ENCODE measurements around the gene TWIST1.

The TWIST1 gene

DNA sequence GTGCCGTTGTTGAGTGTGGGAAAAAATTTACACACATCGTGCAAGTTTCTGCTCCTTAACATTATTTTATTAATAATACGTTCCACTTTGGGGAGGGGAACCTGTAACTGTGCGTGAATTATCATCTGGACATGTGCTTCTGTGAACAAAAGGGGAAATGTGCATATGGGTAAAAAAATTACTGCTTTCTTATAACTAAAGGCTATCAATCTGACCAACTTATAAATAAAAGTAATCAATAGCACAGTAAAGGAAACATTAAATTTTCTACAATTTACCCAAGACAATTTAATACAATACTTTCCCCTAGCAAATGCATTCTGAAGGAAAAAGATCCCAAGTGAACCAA is 4.5 kb downstream of the TWIST1 start:
- DNase-seq, result no peak

DNA sequence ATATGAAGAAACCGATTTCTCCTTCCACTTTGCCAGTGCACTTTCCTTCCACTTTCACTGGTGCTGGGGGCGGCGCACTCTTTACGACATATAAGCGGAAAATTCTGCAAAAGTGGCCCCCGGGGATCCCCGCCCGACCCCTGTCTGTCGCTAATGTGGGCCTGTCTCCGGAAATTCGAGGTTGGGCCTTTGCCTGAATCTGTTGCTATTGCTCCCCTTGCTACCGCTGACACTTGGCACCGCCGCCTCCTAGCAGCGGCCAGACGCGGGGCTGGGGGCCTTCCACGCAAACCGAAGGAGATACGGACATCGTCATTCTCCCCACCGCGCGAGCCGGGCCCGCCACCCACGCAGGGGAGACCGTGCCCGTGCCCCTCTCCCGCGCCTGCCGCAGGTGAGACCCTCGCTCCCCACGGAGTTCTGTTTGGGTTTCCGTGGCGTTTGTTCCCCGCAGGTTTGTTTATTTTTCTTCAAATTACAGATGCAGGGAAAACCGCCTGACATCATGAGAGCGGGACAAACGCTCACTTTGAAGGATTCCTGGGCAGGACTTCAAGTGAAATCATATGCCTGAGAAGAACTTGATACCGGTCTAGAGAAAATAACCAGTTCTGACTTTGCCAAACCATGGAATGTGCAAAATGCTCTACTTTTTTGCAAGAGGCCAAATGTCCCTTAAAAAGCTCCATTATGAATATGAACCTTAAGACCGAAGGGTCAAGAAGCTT is 5.0 kb downstream of the TWIST1 start:
- DNase-seq, result no peak

DNA sequence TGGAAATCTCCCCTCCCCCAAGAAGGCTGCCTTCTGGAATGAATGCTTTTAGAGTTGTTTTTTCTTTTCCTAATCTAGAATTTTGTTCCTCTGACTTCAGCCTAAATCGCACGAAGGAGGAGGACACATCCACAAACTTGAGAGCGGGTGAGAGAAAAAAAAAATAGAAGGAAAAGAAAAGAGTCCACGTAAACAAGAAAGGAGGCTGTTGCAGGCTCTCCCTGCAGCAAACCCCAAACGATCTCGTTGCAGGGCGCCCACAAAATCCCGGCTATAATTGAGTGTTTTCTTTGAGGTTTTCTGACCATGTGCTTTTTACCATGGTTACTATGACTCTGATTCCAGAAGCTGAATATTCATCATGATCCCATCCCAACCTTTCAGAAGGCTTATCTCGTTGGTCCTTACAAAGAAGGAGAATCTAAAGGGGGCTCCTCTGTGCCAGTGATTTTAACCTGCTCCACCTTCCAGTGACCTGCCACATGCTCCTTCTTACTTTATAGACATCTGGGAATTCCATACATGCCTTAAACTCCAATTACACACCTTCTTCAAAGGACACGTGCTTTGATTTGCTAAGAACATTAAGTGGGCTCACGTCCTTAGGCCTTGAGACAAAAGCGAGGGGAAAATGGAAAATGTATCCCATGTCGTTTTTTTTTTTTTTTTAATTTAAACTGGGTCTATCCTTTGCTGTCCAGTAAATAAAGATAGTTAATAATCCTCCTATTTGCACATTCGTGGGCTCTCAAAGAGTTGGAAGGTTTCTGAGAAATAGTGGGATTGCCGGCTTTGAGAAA is 5.8 kb downstream of the TWIST1 start:
- no peak for DNase-seq

DNA sequence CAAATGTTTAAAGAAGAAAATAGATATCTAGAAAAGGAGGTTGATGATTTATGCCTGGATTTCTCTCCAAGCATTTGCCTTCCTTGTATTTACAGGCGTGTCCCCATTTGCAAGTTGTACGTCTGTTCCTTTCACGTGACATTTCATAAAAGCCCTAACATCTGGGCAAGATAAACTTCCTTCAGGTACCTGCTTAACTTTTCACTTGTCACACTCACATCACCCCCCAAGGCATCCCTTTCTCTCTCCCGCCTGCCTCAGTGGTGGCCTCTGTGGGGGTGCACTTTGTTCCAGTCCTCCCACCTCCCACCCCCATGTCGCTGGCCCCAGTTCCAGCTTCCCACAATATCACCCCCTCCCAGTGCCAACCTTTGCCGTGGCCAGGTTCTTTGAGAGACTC is 6.7 kb downstream of the TWIST1 start:
- no peak for DNase-seq

DNA sequence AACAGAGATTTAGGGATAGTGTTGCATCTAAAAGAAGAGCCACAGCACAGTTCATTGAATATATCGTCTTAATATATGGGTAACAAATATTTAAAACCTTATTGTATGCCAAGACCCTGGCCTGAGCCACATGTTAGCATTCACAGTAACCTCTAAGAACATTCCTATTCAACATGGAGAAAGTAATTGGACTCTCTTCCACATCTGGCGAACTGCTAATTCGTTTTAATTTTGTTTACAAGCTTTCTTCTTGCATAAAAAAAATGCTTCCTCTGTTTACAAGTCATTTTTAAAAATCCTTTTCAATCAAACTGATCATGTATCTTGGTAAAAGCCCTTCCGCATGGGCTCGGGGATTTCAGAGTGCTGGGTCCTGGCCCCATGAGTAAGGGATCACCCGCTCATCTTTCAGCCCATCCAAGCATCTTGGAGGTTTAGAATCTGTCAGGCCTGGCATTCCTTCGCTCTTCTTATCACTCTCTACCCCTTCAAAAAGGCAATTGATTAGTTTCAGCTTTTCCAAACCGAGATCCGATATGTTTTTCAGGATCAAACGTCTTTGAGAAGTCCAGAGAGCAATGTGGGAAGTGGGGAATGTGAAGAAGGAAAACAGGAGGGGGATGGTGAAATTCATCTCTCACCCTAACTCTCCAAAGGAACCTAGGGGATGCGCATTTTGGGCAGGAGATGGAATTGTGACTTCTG is 7.3 kb downstream of the TWIST1 start:
- no peak for DNase-seq

DNA sequence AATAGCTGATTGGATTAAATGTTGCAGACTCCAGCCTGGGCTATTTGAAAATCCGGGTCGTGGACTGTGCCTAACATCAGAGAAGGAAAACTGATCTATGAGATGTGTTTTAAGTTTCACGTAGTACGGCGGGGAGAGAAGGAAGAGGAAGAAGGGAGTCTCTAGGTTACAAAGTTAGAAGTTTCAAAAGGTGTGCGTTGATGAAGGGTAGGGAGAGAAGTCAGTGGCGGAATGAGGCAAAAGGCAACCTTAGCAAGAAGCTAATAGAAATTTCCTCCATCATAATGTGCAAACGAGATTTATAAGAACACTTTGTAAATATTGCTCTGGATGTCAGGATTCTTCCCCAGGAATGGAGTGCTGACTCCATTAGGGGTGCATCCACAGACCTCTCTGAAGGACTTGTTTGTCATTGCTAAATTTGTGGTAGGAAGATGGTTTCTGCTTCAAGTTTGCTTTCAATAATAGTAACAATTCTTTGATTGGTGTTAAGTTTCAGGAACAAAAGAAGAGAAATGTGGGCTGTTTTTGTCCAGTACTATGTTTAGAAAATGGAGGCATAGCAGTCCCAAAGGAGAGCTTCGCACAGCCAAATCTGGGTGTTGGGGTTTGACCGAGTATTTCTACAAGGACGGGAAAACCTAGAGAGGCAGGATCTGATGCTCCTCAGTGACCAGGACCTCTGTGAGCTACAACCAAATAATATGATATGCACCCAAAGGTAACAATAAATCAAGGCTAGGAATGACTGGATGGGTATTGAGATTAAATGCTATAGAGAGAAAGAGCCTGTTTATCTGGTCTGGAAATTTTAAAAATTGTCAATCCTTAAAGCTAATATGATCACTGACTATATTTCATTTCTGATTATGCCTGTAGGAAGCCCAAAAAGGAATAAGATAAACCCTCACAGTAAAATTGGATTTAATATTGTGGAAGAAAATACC is 8.2 kb downstream of the TWIST1 start:
- no peak for DNase-seq

DNA sequence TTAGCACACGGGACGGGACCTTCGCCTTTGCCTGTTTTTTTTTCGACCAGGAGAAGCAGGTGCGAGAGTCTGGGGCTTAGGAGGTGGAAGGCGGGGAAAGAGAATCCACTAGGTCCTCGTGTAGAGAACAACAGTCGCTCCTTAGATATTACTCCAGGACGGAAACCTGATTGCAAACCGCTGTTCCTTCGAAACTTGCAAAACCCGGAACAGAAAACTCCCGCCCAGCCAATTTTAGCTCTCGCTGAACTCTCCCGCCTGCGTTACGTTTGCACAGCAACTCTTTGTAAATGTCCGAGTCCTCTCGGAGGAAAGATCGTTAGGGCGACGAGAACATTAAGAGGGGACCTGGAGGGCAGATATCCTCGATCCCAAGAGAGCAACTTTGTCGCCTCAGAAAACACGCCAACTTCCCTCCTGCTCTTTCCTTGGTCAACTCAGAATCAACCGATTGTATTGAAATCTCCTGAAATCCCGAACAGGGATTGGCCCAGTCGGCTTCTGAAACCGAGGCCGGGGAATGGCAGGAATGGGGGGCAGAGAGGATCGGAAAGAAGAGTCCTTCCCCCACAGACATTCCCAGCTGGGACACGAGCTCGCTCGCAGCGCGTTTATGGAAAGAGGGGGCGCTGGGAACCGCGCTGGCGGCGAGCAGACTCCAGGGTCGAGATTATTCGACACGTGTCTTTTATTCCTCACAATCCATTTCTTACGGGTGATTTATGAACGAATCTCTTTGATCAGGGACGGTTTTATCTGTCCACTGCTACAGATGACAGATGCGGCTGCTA is 9.9 kb downstream of the TWIST1 start:
- peak; percentile 55 for DNase-seq

DNA sequence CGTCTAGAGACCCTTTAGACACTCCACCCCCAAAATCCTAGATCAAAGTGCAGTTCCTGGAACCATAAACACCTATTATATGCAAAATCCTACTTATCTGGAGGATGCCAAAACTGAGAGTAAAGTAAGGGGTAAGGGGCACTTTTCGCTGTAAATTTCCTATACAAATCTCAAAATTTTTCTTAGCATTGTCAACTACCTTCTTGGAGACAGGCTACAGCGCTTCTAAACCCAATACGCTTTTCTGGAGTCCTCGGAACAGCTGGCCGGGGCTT is 10.4 kb downstream of the TWIST1 start:
- no peak for DNase-seq

DNA sequence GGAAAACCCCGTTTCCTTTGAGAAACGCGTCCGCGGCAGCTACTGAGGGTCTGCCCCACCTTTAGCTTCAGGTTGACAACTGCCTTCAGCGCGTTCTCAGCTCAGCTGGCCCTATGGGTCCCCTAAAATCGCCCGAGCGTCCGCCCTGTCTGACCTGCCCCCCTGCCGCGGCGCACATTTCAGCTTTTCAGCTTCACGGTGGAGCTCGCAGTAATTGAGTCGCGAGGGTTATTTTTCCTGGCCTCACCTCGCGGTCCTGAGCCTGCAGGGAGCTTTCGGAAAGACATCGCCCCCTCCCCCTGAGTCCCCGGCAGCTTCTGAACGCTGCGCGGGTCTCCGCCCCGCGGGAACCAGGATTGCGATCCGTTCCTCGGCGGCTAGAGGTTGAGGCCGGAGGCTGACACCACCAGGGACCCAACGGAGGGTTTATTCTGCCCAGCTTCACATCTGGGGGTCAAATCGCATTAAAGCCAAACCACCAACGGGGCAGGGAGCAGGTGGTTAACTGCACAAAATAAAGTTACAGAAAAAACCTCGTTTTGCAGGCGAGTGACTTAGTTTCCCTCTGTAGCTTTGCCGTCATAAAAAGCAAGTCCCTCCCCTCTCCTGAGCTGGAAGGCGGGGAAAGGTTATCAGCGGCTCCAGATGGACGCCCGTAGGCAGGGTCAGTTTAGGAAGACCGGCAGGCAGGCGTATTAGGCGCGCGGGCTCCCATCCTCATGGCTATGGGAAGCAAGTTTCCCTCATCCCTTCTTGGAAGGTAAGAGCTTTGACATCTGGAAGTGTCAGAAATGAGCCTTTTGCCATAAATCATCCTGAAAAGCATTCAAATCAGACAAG is 11.0 kb downstream of the TWIST1 start:
- peak; percentile 42 for DNase-seq

DNA sequence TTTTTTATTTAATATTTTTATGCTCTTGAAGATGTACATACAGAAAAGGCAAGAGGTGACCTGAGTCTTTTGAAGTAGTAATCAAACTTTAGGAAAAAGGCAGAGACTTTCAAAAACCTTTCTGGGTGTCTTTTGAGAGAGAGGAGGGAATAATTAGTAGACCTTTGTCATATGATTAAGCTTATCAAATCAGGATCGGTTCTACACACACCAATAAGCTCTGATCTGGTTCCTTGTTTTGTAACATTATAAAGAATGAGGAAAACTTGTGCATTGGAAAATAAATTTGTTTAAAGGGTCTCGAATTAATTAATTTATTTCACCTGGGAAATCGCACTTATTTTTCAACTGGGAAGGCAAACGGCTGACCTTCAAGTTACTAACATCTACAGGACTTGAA is 11.9 kb downstream of the TWIST1 start:
- no peak for DNase-seq

DNA sequence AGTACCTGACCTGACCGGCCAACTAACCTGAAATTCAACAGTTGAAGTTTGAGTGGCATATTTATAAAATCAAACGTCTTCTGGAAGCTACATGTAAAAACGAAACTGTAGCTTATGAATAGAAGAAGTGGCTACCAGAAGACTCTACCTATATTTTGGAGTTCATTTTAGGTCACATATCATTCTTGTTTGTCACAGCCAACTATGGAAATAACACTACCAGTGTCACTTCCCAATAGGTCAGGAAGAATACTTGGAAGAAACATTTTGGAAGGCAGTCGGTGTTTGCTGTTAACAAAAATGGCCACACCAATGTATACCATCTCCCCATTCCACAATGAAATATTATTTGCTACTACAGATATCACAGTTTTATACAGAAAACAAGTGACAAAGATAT is 12.6 kb downstream of the TWIST1 start:
- DNase-seq, result no peak

DNA sequence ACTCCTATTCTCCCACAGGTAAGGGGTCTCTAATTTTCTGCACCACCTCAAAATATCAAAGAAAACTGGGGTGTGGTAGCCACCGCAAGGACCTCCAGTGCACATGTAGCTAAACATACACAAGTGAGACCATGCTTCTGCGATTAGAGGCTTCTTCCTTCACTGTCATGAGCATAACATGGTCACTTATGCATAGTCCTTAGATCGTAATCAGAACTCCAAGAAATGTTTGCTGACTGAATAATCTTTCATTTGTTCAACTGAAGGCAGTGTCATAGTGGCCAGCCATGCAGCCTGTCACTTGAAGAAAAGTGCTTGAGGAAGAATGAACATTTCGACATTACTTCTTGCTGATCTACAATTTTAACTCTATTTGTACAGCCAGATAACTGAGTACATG is 14.6 kb downstream of the TWIST1 start:
- no peak for DNase-seq

DNA sequence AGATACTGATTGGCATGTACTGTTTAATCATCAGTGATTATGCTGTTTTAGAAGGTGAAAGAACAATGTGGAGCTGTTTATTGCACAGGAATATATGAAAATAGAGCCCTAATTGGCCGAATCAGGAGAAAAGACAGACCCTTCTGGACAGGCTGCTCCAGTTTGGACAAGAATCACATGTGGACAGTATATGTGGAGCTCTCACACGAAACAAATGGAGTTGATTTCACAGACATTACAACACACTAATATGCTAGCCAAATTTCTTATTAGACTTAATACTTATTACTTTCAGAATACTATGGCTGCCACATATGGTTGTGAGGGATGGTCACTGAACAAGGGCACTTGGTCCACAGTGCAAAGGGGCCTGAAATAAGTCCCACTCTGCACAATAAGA is 15.5 kb downstream of the TWIST1 start:
- DNase-seq, result no peak

DNA sequence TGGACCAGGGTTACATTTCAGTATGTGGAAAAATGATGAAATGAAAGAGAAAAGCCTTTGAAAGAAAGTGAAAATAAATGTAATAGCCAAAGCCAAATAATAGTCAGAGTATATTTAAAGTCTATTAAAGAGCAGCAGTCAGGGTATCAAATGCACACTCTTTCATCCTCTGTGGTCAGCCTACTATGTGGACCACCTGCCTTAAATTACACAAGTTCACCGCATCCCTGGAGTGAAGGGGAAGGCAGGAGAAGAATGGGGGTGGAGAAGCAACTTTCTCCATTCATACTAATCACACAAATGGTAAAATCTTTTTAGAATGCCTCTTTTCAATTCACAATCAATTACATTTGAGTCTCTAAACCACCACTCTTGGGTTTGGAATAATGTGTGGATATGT is 16.0 kb downstream of the TWIST1 start:
- no peak for DNase-seq

DNA sequence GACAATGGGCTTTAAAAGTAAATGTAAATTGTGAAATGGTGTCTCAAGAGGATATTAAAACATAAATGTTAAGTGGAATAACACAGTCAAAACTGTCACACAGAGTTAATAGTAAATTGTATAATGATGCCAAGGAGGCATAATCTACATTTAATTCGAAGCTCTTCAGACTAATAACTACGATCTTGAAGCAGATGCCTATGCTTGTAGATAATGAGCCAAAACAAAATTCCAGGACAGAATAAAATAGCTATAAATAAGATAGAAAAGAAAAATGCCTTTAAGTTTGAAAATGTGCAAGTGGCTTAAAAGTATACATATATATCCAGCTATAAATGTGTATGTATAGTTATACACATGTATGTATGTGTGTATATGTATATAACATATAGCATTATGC is 17.5 kb downstream of the TWIST1 start:
- no peak for DNase-seq

DNA sequence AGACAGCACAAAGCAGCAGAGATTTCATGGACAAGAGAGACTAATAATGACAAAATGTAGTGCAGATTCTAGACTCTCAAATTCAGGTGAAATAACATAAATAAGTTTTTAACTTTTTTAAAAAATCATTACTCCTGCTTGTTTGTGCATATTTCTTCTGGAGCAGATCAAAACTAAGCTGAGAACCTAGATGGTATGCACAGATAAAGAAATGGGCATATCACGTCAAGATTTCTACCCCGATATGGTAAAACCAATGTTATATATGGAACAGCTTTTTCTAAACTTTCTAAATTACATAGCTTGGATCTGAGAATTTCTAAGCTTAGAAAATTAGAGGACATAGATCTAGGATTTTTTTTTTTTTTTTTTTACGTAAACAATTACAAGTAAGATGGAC is 18.2 kb downstream of the TWIST1 start:
- DNase-seq, result no peak

DNA sequence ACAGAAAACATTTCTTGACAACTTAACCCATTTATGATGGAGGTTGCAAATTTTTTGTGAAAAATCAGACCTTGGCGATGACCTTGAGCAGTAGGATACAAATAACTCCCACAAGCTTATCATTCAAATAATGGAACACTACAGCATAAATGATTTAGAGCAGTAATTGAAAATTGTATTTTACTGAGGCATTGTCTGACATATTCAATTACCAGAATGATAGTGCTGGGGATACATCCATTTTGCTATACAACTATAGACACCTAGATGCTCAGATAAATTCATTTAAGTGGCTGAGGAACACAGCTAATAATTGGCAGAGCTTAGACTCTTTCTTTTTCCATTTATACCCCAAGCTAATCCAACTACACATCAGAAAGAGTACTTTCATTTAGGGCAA is 18.9 kb downstream of the TWIST1 start:
- DNase-seq, result no peak

DNA sequence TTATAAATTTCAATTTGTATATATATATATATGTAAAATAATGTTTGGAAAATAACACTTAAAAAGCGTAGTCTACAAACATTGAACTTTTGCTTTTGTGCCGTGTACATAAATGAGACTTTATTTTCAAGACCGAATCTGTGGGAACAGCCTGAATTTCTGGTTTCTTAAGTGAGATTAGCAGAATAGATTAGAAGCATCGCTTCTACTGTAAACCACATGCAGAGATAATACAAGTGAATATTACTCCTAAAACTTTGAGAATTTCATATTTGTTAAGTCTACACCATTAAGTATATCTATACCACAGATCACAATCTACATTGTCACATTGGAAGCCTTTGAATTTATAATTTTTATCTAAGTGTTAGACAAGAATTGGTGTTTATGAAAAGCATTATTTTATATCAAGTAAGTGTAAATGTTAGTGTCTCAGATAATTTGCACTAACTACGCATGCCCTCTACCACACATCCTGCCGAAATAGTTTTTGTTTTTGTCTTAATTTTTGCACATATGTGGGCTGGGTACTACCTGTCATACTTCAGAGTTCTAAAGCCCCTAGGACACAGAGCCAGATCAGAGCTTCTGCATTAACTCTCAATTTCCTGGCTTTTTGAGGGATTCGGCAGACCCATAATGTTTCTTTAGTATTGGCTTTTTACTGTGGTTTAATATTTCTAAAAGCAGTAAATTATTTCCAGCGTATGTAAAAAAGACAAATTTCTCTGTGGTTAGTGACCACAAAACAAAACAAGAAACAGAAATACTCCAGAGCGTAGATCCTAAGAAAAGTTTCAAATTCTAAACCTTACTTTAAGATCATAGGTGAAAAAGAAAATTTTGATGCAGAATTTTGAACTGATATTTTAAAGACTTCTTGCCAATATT is 20.0 kb downstream of the TWIST1 start:
- no peak for DNase-seq

DNA sequence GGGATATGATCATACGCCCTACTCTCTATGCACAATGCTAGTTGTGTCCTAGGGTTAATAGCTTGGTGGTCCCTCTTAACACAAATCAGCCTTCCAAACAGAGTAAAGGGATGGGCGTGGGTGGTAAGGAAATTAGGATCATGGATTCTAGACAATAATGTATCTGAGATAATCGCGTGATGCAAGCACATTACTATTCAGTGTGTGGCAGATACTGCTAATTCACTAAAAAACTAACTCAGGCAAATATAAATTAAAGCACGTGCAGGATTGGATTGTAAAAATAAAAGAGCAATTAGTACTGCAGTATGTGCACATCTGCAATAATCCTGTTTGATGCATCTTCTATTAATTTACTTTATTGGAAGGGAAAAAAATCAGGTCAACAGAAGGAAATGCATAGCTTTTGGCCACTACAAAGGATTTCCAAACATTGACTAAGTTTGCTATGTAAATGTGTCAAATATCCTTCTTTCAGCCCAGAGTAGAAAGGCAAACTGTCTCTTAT is 22.0 kb downstream of the TWIST1 start:
- DNase-seq, result no peak
